Epithelial cell of esophagus (primary cell): Measurements from ENCODE around the gene COL4A5.

ENCODE experiments used
- DNase-seq: peaks from one replicate; pipeline ENCODE4 v3.0.0; 2010; ENCODE audit warnings: low read depth
- H3K4me3 ChIP-seq: 2 replicates; pipeline ENCODE4 v1.5.1; 2011; ENCODE audit warnings: mild to moderate bottlenecking, low read length, control low read depth
- CTCF ChIP-seq: IDR thresholded peaks from 2 replicates; pipeline ENCODE4 v1.5.1; 2011; ENCODE audit warnings: low read depth, mild to moderate bottlenecking, low read length, control low read depth, inconsistent platforms; ENCODE audit not compliant: insufficient read depth; ENCODE audit errors: missing control alignments

Gene COL4A5

GRCh38 chrX:108557580-108557979 lies 117.9 kb downstream of the COL4A5 start:
- no peak for TF ChIP-seq CTCF
- no peak overlapping the region for H3K4me3 ChIP-seq

GRCh38 chrX:108558217-108558616 lies 118.6 kb downstream of the COL4A5 start:
- no peak for TF ChIP-seq CTCF
- no peak overlapping the region for H3K4me3 ChIP-seq
- DNase-seq: no peak

More at GRCh38 chrX:108557580-108557979, 117.9 kb downstream of the COL4A5 start:
- no peak for DNase-seq

- no peak overlapping the region for H3K4me3 ChIP-seq
- no peak for TF ChIP-seq CTCF
- no peak for DNase-seq
Measured at GRCh38 chrX:108573136-108573535, 133.5 kb downstream of the COL4A5 start.

- TF ChIP-seq CTCF: no peak
Measured at GRCh38 chrX:108582151-108582550, 142.5 kb downstream of the COL4A5 start.

GRCh38 chrX:108584617-108585211 lies 145.1 kb downstream of the COL4A5 start:
- DNase-seq: peak; percentile 18
- peak; percentile 46 for TF ChIP-seq CTCF
- no peak overlapping the region for H3K4me3 ChIP-seq

More at GRCh38 chrX:108582151-108582550, 142.5 kb downstream of the COL4A5 start:
- no peak overlapping the region for H3K4me3 ChIP-seq
- no peak for DNase-seq

- DNase-seq: no peak
- H3K4me3 ChIP-seq: no peak overlapping the region
- no peak for TF ChIP-seq CTCF
Measured at GRCh38 chrX:108590496-108590895, 150.9 kb downstream of the COL4A5 start.

- H3K4me3 ChIP-seq: no peak overlapping the region
- TF ChIP-seq CTCF: no peak
Measured at GRCh38 chrX:108601276-108601675, 161.6 kb downstream of the COL4A5 start.

More at GRCh38 chrX:108601276-108601675, 161.6 kb downstream of the COL4A5 start:
- no peak for DNase-seq
